OCI-LY7 (cell line): ENCODE measurements around the gene GPS1.

Source experiments
- EZH2phosphoT487 ChIP-seq: fragments of 200-600 bp; sonication (generic); IDR thresholded peaks from 2 replicates; pipeline ENCODE4 v1.6.1; 2018; ENCODE audit warnings: low read depth, borderline replicate concordance, mild to moderate bottlenecking, mixed run types, antibody characterized with exemption, low read length, moderate library complexity, mixed read lengths
- TF ChIP-seq, protein P1 (sequence below): fragments of 200-600 bp; sonication (generic); conservative IDR thresholded peaks from 2 replicates; pipeline ENCODE4 v1.5.1; 2014; ENCODE audit warnings: mild to moderate bottlenecking, antibody characterized with exemption, low read length, moderate library complexity, mixed read lengths

DNA sequence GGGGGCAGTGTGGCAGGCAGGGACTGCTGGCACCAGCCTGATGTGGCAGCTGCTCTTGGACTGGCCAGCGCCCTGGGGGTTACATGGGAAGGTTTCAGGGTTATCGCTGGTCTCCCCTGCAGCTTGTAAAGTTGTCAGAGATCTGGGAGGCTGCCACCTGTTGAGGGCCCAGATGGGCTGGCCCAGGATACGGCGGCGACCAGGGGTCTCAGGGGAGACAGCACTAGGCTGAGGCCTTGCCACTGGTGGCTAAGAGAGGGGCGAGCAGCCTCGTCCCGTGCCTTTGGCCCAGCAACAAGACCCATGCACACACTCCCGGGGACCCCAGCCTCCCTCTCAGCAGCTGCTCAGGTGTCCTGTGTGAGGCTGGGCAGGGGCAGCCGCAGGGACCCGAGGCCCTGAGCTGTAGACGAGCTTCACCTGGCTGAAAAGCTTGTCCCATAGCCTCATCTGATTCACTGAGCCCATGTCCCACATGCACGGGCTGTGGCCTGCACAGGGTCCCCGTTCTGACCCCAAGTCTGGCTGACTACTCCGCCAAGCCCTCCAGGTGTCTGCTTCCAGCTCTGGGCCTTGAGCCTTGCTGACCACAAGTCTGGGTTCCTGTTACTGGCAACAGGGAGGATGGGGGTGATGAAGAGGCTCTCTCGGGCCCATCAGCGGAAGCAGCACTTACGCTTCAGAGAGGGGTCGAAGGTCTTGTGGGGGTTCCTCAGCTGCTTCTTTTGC is 7.7 kb downstream of the GPS1 start:
- TF ChIP-seq, protein P1, sequence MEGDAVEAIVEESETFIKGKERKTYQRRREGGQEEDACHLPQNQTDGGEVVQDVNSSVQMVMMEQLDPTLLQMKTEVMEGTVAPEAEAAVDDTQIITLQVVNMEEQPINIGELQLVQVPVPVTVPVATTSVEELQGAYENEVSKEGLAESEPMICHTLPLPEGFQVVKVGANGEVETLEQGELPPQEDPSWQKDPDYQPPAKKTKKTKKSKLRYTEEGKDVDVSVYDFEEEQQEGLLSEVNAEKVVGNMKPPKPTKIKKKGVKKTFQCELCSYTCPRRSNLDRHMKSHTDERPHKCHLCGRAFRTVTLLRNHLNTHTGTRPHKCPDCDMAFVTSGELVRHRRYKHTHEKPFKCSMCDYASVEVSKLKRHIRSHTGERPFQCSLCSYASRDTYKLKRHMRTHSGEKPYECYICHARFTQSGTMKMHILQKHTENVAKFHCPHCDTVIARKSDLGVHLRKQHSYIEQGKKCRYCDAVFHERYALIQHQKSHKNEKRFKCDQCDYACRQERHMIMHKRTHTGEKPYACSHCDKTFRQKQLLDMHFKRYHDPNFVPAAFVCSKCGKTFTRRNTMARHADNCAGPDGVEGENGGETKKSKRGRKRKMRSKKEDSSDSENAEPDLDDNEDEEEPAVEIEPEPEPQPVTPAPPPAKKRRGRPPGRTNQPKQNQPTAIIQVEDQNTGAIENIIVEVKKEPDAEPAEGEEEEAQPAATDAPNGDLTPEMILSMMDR: no peak
- no peak for TF ChIP-seq EZH2phosphoT487
